ENCODE measurements around the gene CHST7.

The CHST7 gene

DNA sequence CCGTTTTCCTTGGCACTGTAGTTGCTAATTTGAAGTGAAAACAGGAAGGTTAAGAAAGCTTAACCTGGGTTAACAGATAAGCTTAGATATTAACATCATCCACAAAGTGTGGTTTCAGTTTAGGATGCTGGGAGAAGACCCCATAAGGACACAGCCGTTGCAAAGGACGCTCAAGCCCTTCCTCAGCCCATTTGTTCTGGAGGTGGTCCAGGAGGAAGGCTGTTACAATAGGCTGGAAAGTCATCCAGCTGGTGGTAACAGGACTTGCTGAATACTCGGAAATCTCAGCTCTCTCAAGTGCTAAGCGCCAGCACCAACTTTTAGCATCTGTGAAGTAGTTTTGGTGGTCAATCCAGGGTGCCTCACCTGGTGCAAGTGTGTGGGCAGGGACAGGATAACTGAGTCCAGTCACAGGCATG is 14.2 kb downstream of the CHST7 start:
- Histone ChIP-seq H3K4me3 (ENCODE audit: low read depth in 1 of 2, low read length in 2 of 2) (no peak overlapping the region), H3K79me2 (ENCODE audit: insufficient read depth, low read length) (no peaks in the 10 kb centered on the region), H2AFZ (ENCODE audit: low read depth, low read length) (no peak overlapping the region), H3K9me3 (ENCODE audit: insufficient read depth, low read length, severe bottlenecking) (no peaks in the 10 kb centered on the region), H3K4me1 (ENCODE audit: insufficient read depth, low read length) (peaks cover 9% of the 10 kb centered on the region), H3K4me2 (ENCODE audit: insufficient read depth, low read length) (no peak overlapping the region), H4K20me1 (ENCODE audit: insufficient read depth, low read length) (no peaks in the 10 kb centered on the region), H3K27ac (ENCODE audit: low read length) (no peak overlapping the region), H3K27me3 (ENCODE audit: insufficient read depth, low read length, poor library complexity) (no peaks in the 10 kb centered on the region), H3K9ac (ENCODE audit: low read depth, low read length) (no peak overlapping the region), H3K36me3 (ENCODE audit: insufficient read depth, low read length) (no peaks in the 10 kb centered on the region)
- DNase-seq (no peak), ATAC-seq (ENCODE audit: insufficient read depth, low read depth) (no peak)
- TF ChIP-seq EZH2 (IDR thresholded peaks at IDR 0.05; ENCODE audit: borderline replicate concordance, low read depth, low read length, severe bottlenecking), result no peak
- TF ChIP-seq, protein P1, sequence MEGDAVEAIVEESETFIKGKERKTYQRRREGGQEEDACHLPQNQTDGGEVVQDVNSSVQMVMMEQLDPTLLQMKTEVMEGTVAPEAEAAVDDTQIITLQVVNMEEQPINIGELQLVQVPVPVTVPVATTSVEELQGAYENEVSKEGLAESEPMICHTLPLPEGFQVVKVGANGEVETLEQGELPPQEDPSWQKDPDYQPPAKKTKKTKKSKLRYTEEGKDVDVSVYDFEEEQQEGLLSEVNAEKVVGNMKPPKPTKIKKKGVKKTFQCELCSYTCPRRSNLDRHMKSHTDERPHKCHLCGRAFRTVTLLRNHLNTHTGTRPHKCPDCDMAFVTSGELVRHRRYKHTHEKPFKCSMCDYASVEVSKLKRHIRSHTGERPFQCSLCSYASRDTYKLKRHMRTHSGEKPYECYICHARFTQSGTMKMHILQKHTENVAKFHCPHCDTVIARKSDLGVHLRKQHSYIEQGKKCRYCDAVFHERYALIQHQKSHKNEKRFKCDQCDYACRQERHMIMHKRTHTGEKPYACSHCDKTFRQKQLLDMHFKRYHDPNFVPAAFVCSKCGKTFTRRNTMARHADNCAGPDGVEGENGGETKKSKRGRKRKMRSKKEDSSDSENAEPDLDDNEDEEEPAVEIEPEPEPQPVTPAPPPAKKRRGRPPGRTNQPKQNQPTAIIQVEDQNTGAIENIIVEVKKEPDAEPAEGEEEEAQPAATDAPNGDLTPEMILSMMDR (IDR thresholded peaks at IDR 0.05; ENCODE audit: borderline replicate concordance, extremely low read depth, low read length, poor library complexity, severe bottlenecking), result no peak

DNA sequence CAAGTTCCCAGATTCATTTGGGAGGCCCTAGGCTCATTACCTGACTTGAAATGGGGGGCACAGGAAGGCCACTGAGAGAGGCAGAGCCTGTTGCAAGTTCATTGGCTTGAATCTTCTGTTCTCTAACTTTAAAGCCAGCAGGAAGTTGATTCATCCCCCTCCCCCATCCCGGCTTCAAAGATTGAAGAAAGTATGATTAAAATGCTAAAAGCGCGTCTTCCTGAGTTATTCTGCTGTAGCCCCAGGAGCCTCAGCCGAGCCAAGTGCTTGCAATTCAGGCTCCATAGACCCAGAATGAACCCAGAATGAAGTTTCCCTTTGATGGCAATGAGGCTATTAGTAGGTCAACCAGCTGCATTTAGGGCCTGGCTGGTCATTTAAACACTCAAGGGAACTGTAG is 14.7 kb downstream of the CHST7 start:
- Histone ChIP-seq H3K27ac (ENCODE audit: low read length) (no peak overlapping the region), H3K9me3 (ENCODE audit: insufficient read depth, low read length, severe bottlenecking) (no peaks in the 10 kb centered on the region), H3K9ac (ENCODE audit: low read depth, low read length) (no peak overlapping the region), H3K4me3 (ENCODE audit: low read depth in 1 of 2, low read length in 2 of 2) (no peak overlapping the region), H3K36me3 (ENCODE audit: insufficient read depth, low read length) (no peaks in the 10 kb centered on the region), H2AFZ (ENCODE audit: low read depth, low read length) (no peak overlapping the region), H3K27me3 (ENCODE audit: insufficient read depth, low read length, poor library complexity) (no peaks in the 10 kb centered on the region), H3K79me2 (ENCODE audit: insufficient read depth, low read length) (no peaks in the 10 kb centered on the region), H3K4me2 (ENCODE audit: insufficient read depth, low read length) (no peak overlapping the region), H4K20me1 (ENCODE audit: insufficient read depth, low read length) (no peaks in the 10 kb centered on the region), H3K4me1 (ENCODE audit: insufficient read depth, low read length) (peaks cover 9% of the 10 kb centered on the region)
- no peak for TF ChIP-seq EZH2 (IDR thresholded peaks at IDR 0.05; ENCODE audit: borderline replicate concordance, low read depth, low read length, severe bottlenecking)
- TF ChIP-seq, protein P1 (IDR thresholded peaks at IDR 0.05; ENCODE audit: borderline replicate concordance, extremely low read depth, low read length, poor library complexity, severe bottlenecking), result no peak
- ATAC-seq (ENCODE audit: insufficient read depth, low read depth) (peak; percentile 74), DNase-seq (peak; percentile 59)

DNA sequence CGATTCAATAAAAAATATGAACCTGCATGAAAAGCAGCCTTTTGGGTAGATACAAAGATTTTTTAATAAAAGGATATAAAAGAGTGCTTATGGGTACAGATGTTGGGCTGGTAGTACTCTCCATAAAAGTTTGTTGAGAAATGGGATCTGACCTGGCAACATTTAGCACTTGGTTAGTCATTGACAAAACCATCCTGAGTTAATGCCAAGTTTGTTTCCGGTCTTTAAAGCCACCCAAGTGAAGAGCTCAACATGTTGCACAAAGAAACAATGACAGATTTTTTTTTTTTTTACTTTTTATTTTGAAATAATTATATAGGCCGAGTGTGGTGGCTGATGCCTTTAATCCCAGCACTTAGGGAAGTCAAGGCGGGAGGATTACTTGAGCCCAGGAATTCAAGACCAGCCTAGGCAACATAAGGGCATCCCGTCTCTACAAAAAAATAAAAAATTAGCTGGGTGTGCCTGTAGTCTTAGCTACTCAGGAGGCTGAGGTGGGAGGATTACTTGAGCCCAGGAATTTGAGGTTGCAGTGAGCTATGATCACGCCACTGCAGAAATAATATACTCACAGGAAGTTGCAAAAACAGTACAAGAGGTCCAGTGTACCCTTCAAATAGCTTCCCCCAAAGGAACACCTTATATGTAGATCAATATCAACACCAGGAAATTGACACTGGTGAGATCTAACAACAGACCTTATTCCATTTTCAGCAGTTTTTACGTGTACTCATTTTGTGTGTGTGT is 16.6 kb downstream of the CHST7 start:
- Histone ChIP-seq H3K4me1 (ENCODE audit: insufficient read depth, low read length) (peaks cover 9% of the 10 kb centered on the region), H4K20me1 (ENCODE audit: insufficient read depth, low read length) (no peaks in the 10 kb centered on the region), H3K27ac (ENCODE audit: low read length) (no peak overlapping the region), H2AFZ (ENCODE audit: low read depth, low read length) (no peak overlapping the region), H3K36me3 (ENCODE audit: insufficient read depth, low read length) (no peaks in the 10 kb centered on the region), H3K9me3 (ENCODE audit: insufficient read depth, low read length, severe bottlenecking) (no peaks in the 10 kb centered on the region), H3K4me2 (ENCODE audit: insufficient read depth, low read length) (no peak overlapping the region), H3K9ac (ENCODE audit: low read depth, low read length) (no peak overlapping the region), H3K79me2 (ENCODE audit: insufficient read depth, low read length) (no peaks in the 10 kb centered on the region), H3K4me3 (ENCODE audit: low read depth in 1 of 2, low read length in 2 of 2) (no peak overlapping the region), H3K27me3 (ENCODE audit: insufficient read depth, low read length, poor library complexity) (no peaks in the 10 kb centered on the region)
- ATAC-seq (ENCODE audit: insufficient read depth, low read depth), result no peak
- no peak for TF ChIP-seq EZH2 (IDR thresholded peaks at IDR 0.05; ENCODE audit: borderline replicate concordance, low read depth, low read length, severe bottlenecking)
- TF ChIP-seq, protein P1 (IDR thresholded peaks at IDR 0.05; ENCODE audit: borderline replicate concordance, extremely low read depth, low read length, poor library complexity, severe bottlenecking), result no peak
- DNase-seq, result no peak

All from DND-41 (cell line).